Thyroid gland (tissue), 4 donors: ENCODE measurements around the gene GLI2.

Source experiments
- POLR2A ChIP-seq, 2 donors: fragments of 450-650 bp; IDR thresholded peaks; one replicate each; pipeline ENCODE4 v1.6.1; 2017; ENCODE audit warnings: antibody characterized with exemption in 2 of 2, mild to moderate bottlenecking in 2 of 2, moderate library complexity in 1 of 2
- TF ChIP-seq, protein P1 (sequence below), 6 experiments: fragments of 200-600 bp in 3 of 6; fragments of 450-650 bp in 3 of 6; sonication (generic) in 3 of 6; IDR thresholded peaks; one replicate each; pipeline ENCODE4 v1.5.1; 2016 to 2019; ENCODE audit warnings: antibody characterized with exemption in 6 of 6, mild to moderate bottlenecking in 2 of 6, inconsistent platforms in 1 of 6, moderate library complexity in 1 of 6

- no peak for TF ChIP-seq POLR2A (IDR thresholded peaks at IDR 0.05)
- TF ChIP-seq, protein P1, sequence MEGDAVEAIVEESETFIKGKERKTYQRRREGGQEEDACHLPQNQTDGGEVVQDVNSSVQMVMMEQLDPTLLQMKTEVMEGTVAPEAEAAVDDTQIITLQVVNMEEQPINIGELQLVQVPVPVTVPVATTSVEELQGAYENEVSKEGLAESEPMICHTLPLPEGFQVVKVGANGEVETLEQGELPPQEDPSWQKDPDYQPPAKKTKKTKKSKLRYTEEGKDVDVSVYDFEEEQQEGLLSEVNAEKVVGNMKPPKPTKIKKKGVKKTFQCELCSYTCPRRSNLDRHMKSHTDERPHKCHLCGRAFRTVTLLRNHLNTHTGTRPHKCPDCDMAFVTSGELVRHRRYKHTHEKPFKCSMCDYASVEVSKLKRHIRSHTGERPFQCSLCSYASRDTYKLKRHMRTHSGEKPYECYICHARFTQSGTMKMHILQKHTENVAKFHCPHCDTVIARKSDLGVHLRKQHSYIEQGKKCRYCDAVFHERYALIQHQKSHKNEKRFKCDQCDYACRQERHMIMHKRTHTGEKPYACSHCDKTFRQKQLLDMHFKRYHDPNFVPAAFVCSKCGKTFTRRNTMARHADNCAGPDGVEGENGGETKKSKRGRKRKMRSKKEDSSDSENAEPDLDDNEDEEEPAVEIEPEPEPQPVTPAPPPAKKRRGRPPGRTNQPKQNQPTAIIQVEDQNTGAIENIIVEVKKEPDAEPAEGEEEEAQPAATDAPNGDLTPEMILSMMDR (IDR thresholded peaks at IDR 0.05), result no peak
Measured at GRCh38 chr2:120702061-120702460, 33.6 kb upstream of the GLI2 start.
